Vagina (tissue), 2 donors: Measurements from ENCODE around the gene POU3F3.

Experiments
- CTCF ChIP-seq, 3 experiments: fragments of 450-650 bp in 2 of 3; fragments of 200-600 bp in 1 of 3; sonication (generic) in 1 of 3; IDR thresholded peaks; one replicate each; pipeline ENCODE4 v1.5.1; 2017 to 2019; ENCODE audit warnings: antibody characterized with exemption in 3 of 3, mild to moderate bottlenecking in 2 of 3, moderate library complexity in 2 of 3
- POLR2A ChIP-seq, 2 donors: fragments of 450-650 bp; IDR thresholded peaks; one replicate each; pipeline ENCODE4 v1.6.1; 2017; ENCODE audit warnings: antibody characterized with exemption in 2 of 2, mild to moderate bottlenecking in 2 of 2, moderate library complexity in 2 of 2

GRCh38 chr2:104876606-104877570 lies 23.0 kb downstream of the POU3F3 start:
- no peak for TF ChIP-seq POLR2A (IDR thresholded peaks at IDR 0.05)
- TF ChIP-seq CTCF (IDR thresholded peaks at IDR 0.05) = no peak
